Measurements from ENCODE around the gene CDC5L. TPM values are rescaled to one million over a fixed set of nuclear protein-coding genes. Genes with fewer than 3 reads are reported as not detected.
A peak's percentile ranks its signal among the peaks of the same experiment; 100 is the strongest.

The CDC5L gene
- polyA plus RNA-seq, 1 of the 3 experiments (the other 2 are of a cell fraction), result 6.0 TPM

DNA sequence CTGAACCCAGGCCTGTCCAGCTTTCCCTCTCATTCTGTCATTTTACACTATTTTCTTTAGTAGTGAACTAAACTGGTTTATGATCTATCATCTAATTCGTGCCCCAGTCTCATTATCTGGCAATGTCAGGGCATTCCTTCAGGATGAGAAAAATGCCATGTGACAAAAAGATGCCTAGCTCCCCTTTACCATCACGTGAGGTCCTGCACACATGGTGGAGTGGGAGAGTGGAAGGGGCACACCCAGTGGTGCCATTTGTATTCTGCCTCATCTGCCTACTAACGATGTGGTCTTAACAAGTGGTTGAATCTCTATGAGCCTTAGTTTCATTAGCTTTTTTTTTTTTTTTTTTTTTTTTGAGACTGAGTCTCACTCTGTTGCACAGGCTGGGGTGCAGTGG lies 41.2 kb downstream of the CDC5L start:
- H3K36me3 ChIP-seq (replicated peaks in 1 of 2; ENCODE audit: control insufficient read depth in 1 of 2, insufficient read depth in 2 of 2, low read length in 1 of 2), result peaks cover 55 to 68% of the 10 kb centered on the region in 2 experiments
- peaks cover 3 to 6% of the 10 kb centered on the region in 2 experiments; a peak in 3 of 4 replicates for H3K4me1 ChIP-seq (ENCODE audit: control insufficient read depth in 1 of 2, insufficient read depth in 2 of 2, low read depth in 1 of 2, low read length in 1 of 2)
- no peak overlapping the region for H3K4me2 ChIP-seq
- no peak overlapping the region for H3K9ac ChIP-seq
- peaks cover 3% of the 10 kb centered on the region; the same call in 1 of the 2 replicates for H3K79me2 ChIP-seq (ENCODE audit: insufficient read depth)
- no peak overlapping the region for H3K4me3 ChIP-seq (ENCODE audit: low read depth in 2 of 2, low read length in 1 of 2)
- H3F3A ChIP-seq (replicated peaks; ENCODE audit: insufficient read depth), result peaks cover 11% of the 10 kb centered on the region
- H3K27ac ChIP-seq (ENCODE audit: low read depth in 2 of 2, low read length in 1 of 2), result no peak overlapping the region; a peak in 1 of 4 replicates
- CTCF ChIA-PET, result interaction anchor here (1.0 to 14.1 kb wide), 5 partner anchors 20 to 161 kb away, joined by 3 to 154 read pairs (median 8); no protein-coding TSS in a partner anchor
- no peaks in the 10 kb centered on the region for H3K9me3 ChIP-seq
- no peak for TF ChIP-seq GATA2 (CRISPR knock-in tag; IDR thresholded peaks at IDR 0.05)
- TF ChIP-seq, protein P1, sequence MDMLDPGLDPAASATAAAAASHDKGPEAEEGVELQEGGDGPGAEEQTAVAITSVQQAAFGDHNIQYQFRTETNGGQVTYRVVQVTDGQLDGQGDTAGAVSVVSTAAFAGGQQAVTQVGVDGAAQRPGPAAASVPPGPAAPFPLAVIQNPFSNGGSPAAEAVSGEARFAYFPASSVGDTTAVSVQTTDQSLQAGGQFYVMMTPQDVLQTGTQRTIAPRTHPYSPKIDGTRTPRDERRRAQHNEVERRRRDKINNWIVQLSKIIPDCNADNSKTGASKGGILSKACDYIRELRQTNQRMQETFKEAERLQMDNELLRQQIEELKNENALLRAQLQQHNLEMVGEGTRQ (IDR thresholded peaks at IDR 0.05; ENCODE audit: borderline replicate concordance, low read depth, low read length), result no peak
- TF ChIP-seq EP300 (IDR thresholded peaks at IDR 0.05; ENCODE audit: borderline replicate concordance in 1 of 2, low read depth in 1 of 2, low read length in 1 of 2), result no peak
- no peak for TF ChIP-seq EZH2phosphoT487 (IDR thresholded peaks at IDR 0.05; ENCODE audit: borderline replicate concordance, low read depth)
- TF ChIP-seq FOSL2 (IDR thresholded peaks at IDR 0.05; ENCODE audit: borderline replicate concordance, low read depth), result no peak
- no peak for TF ChIP-seq FOXJ3 (CRISPR knock-in tag; IDR thresholded peaks at IDR 0.05)
- no peak for TF ChIP-seq MEF2A (IDR thresholded peaks at IDR 0.05; ENCODE audit: borderline replicate concordance, low read depth)
- TF ChIP-seq, protein P2, sequence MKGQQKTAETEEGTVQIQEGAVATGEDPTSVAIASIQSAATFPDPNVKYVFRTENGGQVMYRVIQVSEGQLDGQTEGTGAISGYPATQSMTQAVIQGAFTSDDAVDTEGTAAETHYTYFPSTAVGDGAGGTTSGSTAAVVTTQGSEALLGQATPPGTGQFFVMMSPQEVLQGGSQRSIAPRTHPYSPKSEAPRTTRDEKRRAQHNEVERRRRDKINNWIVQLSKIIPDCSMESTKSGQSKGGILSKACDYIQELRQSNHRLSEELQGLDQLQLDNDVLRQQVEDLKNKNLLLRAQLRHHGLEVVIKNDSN (IDR thresholded peaks at IDR 0.05; ENCODE audit: borderline replicate concordance, low read depth), result peak; percentile 8; the same call in 1 of the 2 replicates
- H4K20me1 ChIP-seq (ENCODE audit: insufficient read depth), result no peaks in the 10 kb centered on the region
- POLR2A ChIA-PET, result no interaction called here
- H2AFZ ChIP-seq (ENCODE audit: low read depth), result no peak overlapping the region
- WGBS (ENCODE audit: low lambda C conversion rate), result 79% methylated on average over 3 of the region's 3 CpGs
- H3K9me2 ChIP-seq, result no peaks in the 10 kb centered on the region
- no peak for DNase-seq
- no peaks in the 10 kb centered on the region for H3K27me3 ChIP-seq (ENCODE audit: insufficient read depth)

DNA sequence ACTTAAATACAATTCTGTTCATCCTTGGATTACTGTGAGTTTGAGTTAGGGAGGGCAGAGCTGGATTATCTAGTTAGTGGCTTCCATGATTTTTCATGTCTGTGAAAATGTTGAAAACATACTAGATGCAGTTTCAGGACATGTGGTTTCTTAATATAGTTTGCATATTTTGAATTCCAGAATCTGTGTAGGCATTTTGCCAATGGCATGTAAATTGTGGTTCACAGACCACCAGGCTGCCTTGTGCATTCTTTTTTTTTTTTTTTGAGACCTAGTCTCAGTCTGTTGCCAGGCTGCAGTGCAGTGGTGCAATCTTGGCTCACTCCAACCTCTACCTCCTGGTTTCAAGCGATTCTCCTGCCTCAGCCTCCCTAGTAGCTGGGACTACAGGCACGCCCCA lies 42.8 kb downstream of the CDC5L start:
- no peaks in the 10 kb centered on the region for H3K9me2 ChIP-seq
- H3K9me3 ChIP-seq, result no peaks in the 10 kb centered on the region
- 85% methylated on average over 2 of the region's 2 CpGs for WGBS (ENCODE audit: low lambda C conversion rate)
- TF ChIP-seq GABPA (IDR thresholded peaks at IDR 0.05; ENCODE audit: low read depth) (no peak), POLR2AphosphoS5 (IDR thresholded peaks at IDR 0.05; ENCODE audit: low read depth, low read length) (no peak), EP300 (IDR thresholded peaks at IDR 0.05; ENCODE audit: borderline replicate concordance in 1 of 2, low read depth in 1 of 2, low read length in 1 of 2) (no peak), TCF12 (IDR thresholded peaks at IDR 0.05) (no peak), RXRA (IDR thresholded peaks at IDR 0.05; ENCODE audit: borderline replicate concordance, low read depth) (no peak), YY1 (IDR thresholded peaks at IDR 0.05; ENCODE audit: low read depth) (no peak), FOXJ3 (CRISPR knock-in tag; IDR thresholded peaks at IDR 0.05) (no peak), SIN3A (IDR thresholded peaks at IDR 0.05; ENCODE audit: borderline replicate concordance, low read depth, low read length) (no peak)
- TF ChIP-seq, protein P3, sequence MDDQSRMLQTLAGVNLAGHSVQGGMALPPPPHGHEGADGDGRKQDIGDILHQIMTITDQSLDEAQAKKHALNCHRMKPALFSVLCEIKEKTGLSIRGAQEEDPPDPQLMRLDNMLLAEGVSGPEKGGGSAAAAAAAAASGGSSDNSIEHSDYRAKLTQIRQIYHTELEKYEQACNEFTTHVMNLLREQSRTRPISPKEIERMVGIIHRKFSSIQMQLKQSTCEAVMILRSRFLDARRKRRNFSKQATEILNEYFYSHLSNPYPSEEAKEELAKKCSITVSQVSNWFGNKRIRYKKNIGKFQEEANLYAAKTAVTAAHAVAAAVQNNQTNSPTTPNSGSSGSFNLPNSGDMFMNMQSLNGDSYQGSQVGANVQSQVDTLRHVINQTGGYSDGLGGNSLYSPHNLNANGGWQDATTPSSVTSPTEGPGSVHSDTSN (IDR thresholded peaks at IDR 0.05), result no peak
- TF ChIP-seq, protein P4, sequence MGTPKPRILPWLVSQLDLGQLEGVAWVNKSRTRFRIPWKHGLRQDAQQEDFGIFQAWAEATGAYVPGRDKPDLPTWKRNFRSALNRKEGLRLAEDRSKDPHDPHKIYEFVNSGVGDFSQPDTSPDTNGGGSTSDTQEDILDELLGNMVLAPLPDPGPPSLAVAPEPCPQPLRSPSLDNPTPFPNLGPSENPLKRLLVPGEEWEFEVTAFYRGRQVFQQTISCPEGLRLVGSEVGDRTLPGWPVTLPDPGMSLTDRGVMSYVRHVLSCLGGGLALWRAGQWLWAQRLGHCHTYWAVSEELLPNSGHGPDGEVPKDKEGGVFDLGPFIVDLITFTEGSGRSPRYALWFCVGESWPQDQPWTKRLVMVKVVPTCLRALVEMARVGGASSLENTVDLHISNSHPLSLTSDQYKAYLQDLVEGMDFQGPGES (IDR thresholded peaks at IDR 0.05; ENCODE audit: low read depth, low read length), result no peak
- ChIA-PET CTCF (interaction anchor here (0.6 to 14.1 kb wide), 13 partner anchors 8 to 60 kb away, joined by 3 to 154 read pairs (median 7); no protein-coding TSS in a partner anchor), POLR2A (no interaction called here)
- peaks cover 10% of the 10 kb centered on the region; the same call in 1 of the 2 replicates for H3K79me2 ChIP-seq (ENCODE audit: insufficient read depth)
- H3F3A ChIP-seq (replicated peaks; ENCODE audit: insufficient read depth), result peaks cover 9% of the 10 kb centered on the region
- no peaks in the 10 kb centered on the region for H3K27me3 ChIP-seq (ENCODE audit: insufficient read depth)
- H2AFZ ChIP-seq (ENCODE audit: low read depth), result no peak overlapping the region
- no peak overlapping the region for H3K4me2 ChIP-seq
- no peak for DNase-seq
- peaks cover 46 to 68% of the 10 kb centered on the region in 2 experiments for H3K36me3 ChIP-seq (replicated peaks in 1 of 2; ENCODE audit: control insufficient read depth in 1 of 2, insufficient read depth in 2 of 2, low read length in 1 of 2)
- H4K20me1 ChIP-seq (ENCODE audit: insufficient read depth), result no peaks in the 10 kb centered on the region
- H3K27ac ChIP-seq (ENCODE audit: low read depth in 2 of 2, low read length in 1 of 2), result peak overlapping the region in 1 of 2 experiments; percentile 29; a peak in 1 of 4 replicates
- H3K9ac ChIP-seq, result no peak overlapping the region
- no peak overlapping the region for H3K4me3 ChIP-seq (ENCODE audit: low read depth in 2 of 2, low read length in 1 of 2)
- peaks cover 3 to 6% of the 10 kb centered on the region in 2 experiments; a peak in 3 of 4 replicates for H3K4me1 ChIP-seq (ENCODE audit: control insufficient read depth in 1 of 2, insufficient read depth in 2 of 2, low read depth in 1 of 2, low read length in 1 of 2)

Data from SK-N-SH (cell line).